ENCODE data around the gene TTLL8.

TTLL8 gene

GRCh38 chr22:50040717-50041116 is 17.4 kb downstream of the TTLL8 start:
- no peak for DNase-seq (ENCODE audit: low spot score)

DNA sequence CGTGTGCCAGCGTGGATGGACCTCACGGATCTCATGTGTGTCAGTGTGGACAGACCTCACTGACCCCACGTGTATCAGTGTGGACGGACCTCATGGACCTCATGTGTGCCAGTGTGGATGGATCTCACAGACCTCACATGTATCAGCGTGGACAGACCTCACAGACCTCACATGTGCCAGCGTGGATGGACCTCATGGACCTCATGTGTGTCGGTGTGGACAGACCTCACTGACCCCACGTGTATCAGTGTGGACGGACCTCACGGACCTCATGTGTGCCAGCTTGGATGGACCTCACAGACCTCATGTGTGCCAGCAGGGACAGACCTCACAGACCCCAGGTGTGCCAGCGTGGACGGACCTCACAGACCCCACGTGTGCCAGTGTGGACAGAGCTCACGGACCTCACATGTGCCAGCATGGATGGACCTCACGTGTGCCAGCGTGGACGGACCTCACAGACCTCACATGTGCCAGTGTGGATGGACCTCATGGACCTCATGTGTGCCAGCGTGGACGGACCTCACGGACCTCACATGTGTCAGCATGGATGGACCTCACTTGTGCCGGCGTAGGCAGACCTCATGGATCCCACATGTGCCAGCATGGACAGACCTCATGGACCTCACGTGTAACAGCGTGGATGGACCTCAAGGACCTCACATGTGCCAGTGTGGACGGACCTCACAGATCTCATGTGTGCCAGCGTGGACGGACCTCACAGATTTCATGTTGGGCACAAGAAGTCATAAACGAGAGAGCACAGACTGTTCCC is 18.2 kb downstream of the TTLL8 start:
- DNase-seq (ENCODE audit: low spot score): no peak

DNA sequence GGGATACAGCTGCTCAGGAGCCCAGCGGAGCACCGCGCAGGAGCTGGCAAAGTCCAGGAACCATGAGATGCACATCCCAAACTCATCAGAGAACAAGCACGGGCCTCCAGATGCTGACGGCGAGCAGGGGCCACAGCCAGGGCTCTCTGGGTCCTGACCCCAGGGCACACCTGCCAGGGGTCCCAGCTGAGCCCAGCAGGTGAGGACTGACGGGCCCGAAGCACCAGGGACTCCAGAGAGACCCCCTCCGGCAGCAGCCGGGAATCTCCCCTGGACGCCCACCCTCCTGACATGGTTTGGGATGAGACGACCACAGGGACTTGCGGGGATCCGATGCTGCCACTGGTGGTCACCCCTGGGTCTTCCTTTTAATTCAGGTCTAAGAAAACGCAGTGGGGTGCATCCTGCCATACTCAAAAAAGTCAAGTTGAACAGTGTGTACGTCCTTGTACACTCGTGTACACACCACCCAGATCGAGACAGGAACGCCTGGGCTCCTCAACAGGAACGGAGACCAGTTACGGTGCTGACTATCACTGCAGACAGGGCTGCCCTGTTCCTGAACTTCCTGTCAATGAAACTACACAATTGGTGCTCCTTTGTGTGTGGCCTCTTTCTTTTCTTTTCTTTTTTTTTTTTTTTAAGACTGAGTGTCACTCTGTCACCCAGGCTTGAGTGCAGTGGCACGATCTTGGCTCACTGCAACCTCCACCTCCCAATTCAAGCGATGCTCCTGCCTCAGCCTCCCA is 21.9 kb downstream of the TTLL8 start:
- DNase-seq (ENCODE audit: low spot score): no peak

- DNase-seq (ENCODE audit: low spot score): no peak
These were observed 22.8 kb downstream of the TTLL8 start for GRCh38 chr22:50035131-50035881.

DNA sequence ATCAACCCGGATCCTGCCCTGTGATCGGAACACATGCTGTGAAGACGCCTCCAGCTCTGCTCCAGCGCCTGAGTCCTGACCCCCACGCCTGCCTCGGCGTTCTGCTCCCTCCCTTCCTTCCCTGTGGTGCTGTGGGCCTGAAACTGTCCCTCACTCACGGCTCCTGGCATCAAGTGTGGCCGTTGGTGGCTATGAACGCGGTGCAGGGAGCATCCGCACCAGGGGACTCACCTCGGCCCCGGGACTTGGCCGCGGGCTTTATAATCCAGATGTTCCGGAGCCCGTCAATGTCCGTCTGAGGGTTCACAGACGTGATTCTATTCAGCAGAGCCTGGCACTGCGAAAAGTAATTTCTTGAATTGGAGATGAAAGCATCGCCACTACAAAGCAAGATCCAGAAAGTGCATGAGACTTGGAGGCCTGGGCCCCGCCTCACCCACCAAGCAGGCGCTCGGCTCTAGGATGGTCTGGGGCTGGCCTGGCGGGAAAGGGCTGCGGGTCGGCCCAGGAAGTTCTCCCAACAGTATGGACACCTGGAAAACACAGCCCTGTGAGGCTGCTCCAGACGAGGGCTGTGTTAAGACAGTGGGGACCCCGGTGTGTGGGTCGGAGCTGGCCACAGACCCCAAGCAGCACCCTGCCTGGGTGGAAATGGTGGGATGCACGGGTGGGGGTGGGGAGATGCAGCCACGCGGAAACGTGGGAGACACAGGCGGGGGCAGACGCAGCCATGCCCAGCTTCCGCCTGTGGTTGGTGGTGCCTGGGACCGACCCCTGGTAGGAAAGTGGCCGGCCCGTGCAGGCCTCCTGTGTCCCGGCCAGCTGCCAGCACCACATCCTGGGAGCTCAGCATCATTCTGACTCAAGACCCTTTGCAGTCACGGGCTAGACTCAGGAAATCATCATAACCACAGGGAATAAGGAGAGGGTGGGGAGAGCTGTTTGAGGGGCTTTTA is 23.7 kb downstream of the TTLL8 start:
- DNase-seq (ENCODE audit: low spot score): no peak

DNA sequence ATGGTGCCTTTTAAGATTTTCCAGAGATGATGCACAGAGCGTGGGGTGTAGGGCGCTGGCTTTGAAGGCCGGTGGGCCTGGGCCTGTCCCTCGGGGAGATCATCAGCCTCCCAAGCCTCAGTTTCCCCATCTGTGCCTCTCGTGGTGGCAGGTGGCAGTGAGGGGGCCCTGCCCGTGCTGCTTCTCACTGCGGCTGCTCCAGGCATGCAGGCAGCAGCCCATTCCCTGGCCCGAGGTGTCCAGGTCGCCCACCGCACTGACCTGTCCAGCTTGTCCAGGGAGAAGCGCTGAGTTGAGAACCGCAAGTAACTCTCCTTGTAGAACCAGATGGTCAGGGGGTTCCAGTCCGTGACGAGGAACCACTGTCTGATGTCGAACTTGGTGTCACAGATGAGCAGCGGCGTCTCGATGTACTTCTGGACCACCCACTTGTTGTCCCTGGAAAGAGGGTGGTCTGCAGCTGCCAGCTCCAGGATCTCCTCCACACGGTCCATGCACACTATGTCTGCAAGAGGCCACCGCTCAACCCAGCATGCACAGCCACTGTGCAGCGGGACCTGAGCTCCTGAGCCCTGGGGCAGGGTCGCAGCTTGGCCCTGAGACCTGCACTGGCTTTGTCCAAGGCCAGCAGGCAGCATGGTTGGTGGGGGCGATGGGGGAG is 25.0 kb downstream of the TTLL8 start:
- no peak for DNase-seq (ENCODE audit: low spot score)

DNA sequence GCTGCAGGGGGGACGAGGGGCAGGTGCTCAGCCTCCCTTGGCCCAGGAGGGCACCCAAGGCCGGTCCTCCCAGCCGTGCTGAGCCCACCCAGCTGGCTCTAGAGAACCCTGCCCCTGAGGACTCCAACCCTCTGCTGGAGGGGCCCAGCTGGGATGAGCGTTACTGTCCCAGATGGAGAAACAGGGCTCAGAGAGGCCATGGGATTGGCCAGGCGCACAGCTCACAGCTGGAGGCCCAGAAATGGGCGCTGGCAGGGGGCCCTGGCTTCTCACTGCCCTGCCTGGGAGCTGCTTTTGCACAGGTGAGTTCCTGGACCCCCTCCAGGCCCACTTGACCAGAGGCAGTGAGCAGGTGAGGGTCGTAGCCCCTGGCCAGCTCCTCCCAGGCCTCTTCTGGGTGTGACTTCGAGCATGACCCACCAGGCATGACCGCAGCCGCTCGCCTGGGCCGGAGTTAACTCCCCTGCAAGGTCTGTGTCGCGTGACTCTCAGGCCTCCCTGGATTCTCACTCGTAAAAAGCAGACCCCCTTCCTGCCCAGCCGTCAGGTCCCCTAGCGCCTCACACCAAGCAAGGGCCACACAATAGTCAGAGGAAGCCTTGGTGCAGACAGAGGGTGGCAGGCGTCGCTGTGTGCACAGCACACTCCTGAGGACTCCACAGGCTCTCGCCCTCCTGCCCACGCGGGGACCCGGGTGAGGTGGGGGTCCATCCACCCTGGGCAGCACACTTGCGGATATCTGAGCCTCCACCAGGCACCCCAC is 25.8 kb downstream of the TTLL8 start:
- DNase-seq (ENCODE audit: low spot score): no peak

GRCh38 chr22:50031189-50032091 is 26.7 kb downstream of the TTLL8 start:
- DNase-seq (ENCODE audit: low spot score): peak; percentile 26

- peak; percentile 99 for DNase-seq (ENCODE audit: low spot score)
These were observed 27.6 kb downstream of the TTLL8 start for GRCh38 chr22:50030297-50031188.

- peak; percentile 10 for DNase-seq (ENCODE audit: low spot score)
These were observed 30.2 kb downstream of the TTLL8 start for GRCh38 chr22:50027639-50028537.

GRCh38 chr22:50025993-50026392 is 32.1 kb downstream of the TTLL8 start:
- DNase-seq (ENCODE audit: low spot score): no peak

- no peak for DNase-seq (ENCODE audit: low spot score)
These were observed 35.8 kb downstream of the TTLL8 start for GRCh38 chr22:50022171-50022819.

- DNase-seq (ENCODE audit: low spot score): no peak
These were observed 37.5 kb downstream of the TTLL8 start for GRCh38 chr22:50020606-50021005.

- no peak for DNase-seq (ENCODE audit: low spot score)
These were observed 38.8 kb downstream of the TTLL8 start for GRCh38 chr22:50019316-50019715.

GRCh38 chr22:50018608-50019285 is 39.4 kb downstream of the TTLL8 start:
- DNase-seq (ENCODE audit: low spot score): no peak

DNA sequence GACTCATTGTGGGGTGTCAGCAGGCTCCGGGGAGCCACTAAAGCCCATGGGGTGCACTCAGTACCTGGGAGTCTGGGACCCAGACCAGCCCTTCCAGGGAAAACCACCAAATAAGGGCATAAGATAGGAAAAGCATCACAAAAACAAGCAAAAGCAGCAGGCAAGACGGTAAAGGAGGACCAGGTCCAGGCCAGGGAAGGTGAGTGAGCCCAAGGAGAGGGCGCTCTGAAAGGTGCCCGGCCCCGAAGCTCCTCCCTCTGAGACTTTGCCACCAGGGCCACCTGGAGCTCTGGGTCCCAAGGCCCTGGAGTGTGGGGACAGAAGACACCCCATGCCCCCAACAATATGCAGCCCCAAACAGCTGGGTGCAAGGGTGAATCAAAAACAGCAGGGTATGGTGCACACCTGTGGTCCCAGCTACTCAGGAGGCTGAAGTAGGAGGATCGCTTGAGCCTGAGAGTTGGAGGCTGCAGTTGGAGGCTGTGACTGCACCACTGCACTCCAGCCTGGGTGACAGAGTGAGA is 40.3 kb downstream of the TTLL8 start:
- peak; percentile 10 for DNase-seq (ENCODE audit: low spot score)

All from iPS-NIHi11 (cell line).